HUES6 (cell line): Measurements from ENCODE around the gene EPHA6.

Experiments
- H3K27ac ChIP-seq: 2 replicates; pipeline ENCODE4 v1.7.0; 2013; ENCODE audit warnings: low read depth, mild to moderate bottlenecking, low read length, inconsistent platforms
- H3K27me3 ChIP-seq: 2 replicates; pipeline ENCODE4 v1.6.1; 2013; ENCODE audit warnings: low read length; ENCODE audit not compliant: control insufficient read depth, insufficient read depth
- H3K36me3 ChIP-seq: 2 replicates; pipeline ENCODE4 v1.6.1; 2013; ENCODE audit warnings: low read length; ENCODE audit not compliant: control insufficient read depth, insufficient read depth
- H3K4me1 ChIP-seq: 2 replicates; pipeline ENCODE4 v1.6.1; 2013; ENCODE audit warnings: low read length; ENCODE audit not compliant: control insufficient read depth, insufficient read depth
- H3K4me3 ChIP-seq: 2 replicates; pipeline ENCODE4 v1.5.1; 2013; ENCODE audit warnings: low read depth, low read length
- H3K9ac ChIP-seq: one replicate; pipeline ENCODE4 v1.6.1; 2013; ENCODE audit warnings: mild to moderate bottlenecking, low read length
- H3K9me3 ChIP-seq: 2 replicates; pipeline ENCODE4 v1.6.1; 2013; ENCODE audit warnings: low read depth, low read length; ENCODE audit not compliant: control insufficient read depth, insufficient read depth

Gene EPHA6

GRCh38 chr3:96813820-96814650 lies at the start of gene EPHA6:
Gene EPHA6 (plus strand): TSS chr3:96814594.
- Histone ChIP-seq H3K9ac (peak within 1 kb of the TSS; percentile 48), H3K4me3 (peak within 1 kb of the TSS; percentile 88), H3K27ac (no peak within 1 kb of the TSS)

DNA sequence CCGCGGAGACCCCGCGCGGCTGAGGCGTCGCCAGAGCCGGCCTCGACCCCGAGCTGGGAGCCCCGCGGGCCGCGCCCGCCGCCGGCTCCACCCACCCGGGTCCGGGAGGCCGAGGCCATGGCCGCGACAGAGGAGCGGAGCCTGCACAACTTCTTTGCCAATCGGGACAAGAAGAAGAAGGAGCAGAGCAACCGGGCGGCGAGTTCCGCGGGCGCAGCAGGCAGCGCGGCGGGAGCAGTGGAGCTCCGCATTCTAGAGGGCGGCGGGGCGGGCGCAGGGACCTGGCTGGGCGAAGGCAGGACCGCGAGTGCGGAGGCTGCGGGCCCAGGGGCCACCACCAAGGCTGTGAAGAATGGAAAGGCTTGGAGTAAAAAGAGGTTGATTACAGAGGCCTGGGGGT lies 37.6 kb upstream of the EPHA6 start:
- Histone ChIP-seq H3K9ac (no peak overlapping the region), H3K4me3 (no peak overlapping the region; the same call in 1 of the 2 replicates), H3K4me1 (no peaks in the 10 kb centered on the region), H3K36me3 (no peaks in the 10 kb centered on the region), H3K27ac (no peak overlapping the region), H3K27me3 (peaks cover 5% of the 10 kb centered on the region; the same call in 1 of the 2 replicates), H3K9me3 (peaks cover 15% of the 10 kb centered on the region)

More at GRCh38 chr3:96813820-96814650, at the start of gene EPHA6:
- peaks cover 59% of the 10 kb centered on the region for H3K27me3 ChIP-seq
- peaks cover 9% of the 10 kb centered on the region for H3K4me1 ChIP-seq
- H3K9me3 ChIP-seq: no peaks in the 10 kb centered on the region
- no peaks in the 10 kb centered on the region for H3K36me3 ChIP-seq

- no peak overlapping the region for H3K27ac ChIP-seq
- no peaks in the 10 kb centered on the region for H3K4me1 ChIP-seq
- peaks cover 11% of the 10 kb centered on the region for H3K9me3 ChIP-seq
- H3K4me3 ChIP-seq: no peak overlapping the region
- H3K36me3 ChIP-seq: no peaks in the 10 kb centered on the region
- peaks cover 5% of the 10 kb centered on the region; the same call in 1 of the 2 replicates for H3K27me3 ChIP-seq
- H3K9ac ChIP-seq: no peak overlapping the region
These were observed 34.6 kb upstream of the EPHA6 start for GRCh38 chr3:96779810-96780209.

GRCh38 chr3:96796101-96796500 lies 18.3 kb upstream of the EPHA6 start:
- no peaks in the 10 kb centered on the region for H3K9me3 ChIP-seq

GRCh38 chr3:96803870-96804269 lies 10.5 kb upstream of the EPHA6 start:
- Histone ChIP-seq H3K27me3 (no peaks in the 10 kb centered on the region), H3K9me3 (no peaks in the 10 kb centered on the region), H3K4me1 (peaks cover 10% of the 10 kb centered on the region), H3K36me3 (no peaks in the 10 kb centered on the region), H3K4me3 (no peak overlapping the region), H3K27ac (peak overlapping the region; percentile 34; the same call in 1 of the 2 replicates), H3K9ac (no peak overlapping the region)

More at GRCh38 chr3:96796101-96796500, 18.3 kb upstream of the EPHA6 start:
- no peaks in the 10 kb centered on the region for H3K27me3 ChIP-seq
- no peak overlapping the region for H3K9ac ChIP-seq
- H3K36me3 ChIP-seq: no peaks in the 10 kb centered on the region
- H3K27ac ChIP-seq: no peak overlapping the region
- H3K4me3 ChIP-seq: no peak overlapping the region
- no peaks in the 10 kb centered on the region for H3K4me1 ChIP-seq

DNA sequence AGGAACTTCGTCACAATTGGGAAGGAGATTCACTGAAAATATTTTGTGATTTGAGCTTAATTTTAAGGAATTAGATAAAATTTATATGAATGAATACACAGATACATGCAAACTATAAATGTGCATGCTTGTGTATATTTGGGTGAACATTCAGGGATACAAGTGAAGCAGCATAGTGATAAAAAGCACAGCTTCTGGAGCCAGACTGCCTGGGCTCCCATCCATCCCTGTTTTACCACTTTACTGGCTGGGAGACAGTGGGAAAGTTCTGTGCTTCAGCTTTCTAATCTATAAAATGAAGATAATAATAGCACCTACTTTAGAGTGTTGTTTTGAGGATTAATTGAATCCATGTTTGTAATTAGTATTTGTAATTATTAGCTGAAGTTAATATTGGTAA lies 8.1 kb upstream of the EPHA6 start:
- Histone ChIP-seq H3K27me3 (peaks cover 1% of the 10 kb centered on the region), H3K4me1 (peaks cover 10% of the 10 kb centered on the region), H3K9me3 (no peaks in the 10 kb centered on the region), H3K4me3 (no peak overlapping the region), H3K27ac (no peak overlapping the region), H3K36me3 (no peaks in the 10 kb centered on the region), H3K9ac (no peak overlapping the region)

DNA sequence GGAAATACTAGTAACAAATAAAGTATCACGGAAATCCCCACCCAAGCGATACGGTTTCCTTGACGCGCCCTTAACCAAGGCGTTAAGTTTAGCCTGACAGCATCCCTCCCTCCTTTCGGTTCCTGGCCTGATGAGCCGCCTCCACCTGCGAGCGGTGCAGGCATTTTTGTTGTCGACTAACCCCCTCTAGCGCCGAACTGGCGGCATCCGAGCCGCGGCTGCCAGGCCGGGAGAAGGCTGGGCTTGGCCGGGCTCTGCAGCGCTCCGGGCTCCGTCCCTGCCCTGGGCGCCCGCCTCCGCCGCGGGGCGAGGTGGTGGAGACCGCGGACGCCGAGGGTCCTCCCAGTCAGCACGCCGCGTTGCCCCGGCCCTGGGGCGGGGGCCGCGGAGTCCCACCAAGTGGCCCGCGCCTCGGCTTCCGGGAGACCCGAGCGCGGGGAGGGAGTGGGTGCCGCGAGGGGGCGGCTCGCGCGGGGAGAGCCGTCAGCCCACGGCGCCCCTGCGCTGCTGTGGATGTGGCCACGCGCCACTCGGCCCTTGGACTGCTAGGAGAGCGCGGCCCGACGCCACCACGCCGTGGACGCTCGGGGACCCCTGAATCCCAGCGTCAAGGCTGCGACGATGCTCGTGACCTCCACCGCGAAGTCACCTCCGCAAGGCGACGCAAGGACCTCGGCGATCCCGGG lies 1.1 kb upstream of the EPHA6 start:
- Histone ChIP-seq H3K36me3 (no peaks in the 10 kb centered on the region), H3K9me3 (no peaks in the 10 kb centered on the region), H3K4me1 (peaks cover 9% of the 10 kb centered on the region), H3K27ac (no peak overlapping the region), H3K4me3 (peak overlapping the region; percentile 88), H3K27me3 (peaks cover 59% of the 10 kb centered on the region), H3K9ac (peak overlapping the region; percentile 48)

DNA sequence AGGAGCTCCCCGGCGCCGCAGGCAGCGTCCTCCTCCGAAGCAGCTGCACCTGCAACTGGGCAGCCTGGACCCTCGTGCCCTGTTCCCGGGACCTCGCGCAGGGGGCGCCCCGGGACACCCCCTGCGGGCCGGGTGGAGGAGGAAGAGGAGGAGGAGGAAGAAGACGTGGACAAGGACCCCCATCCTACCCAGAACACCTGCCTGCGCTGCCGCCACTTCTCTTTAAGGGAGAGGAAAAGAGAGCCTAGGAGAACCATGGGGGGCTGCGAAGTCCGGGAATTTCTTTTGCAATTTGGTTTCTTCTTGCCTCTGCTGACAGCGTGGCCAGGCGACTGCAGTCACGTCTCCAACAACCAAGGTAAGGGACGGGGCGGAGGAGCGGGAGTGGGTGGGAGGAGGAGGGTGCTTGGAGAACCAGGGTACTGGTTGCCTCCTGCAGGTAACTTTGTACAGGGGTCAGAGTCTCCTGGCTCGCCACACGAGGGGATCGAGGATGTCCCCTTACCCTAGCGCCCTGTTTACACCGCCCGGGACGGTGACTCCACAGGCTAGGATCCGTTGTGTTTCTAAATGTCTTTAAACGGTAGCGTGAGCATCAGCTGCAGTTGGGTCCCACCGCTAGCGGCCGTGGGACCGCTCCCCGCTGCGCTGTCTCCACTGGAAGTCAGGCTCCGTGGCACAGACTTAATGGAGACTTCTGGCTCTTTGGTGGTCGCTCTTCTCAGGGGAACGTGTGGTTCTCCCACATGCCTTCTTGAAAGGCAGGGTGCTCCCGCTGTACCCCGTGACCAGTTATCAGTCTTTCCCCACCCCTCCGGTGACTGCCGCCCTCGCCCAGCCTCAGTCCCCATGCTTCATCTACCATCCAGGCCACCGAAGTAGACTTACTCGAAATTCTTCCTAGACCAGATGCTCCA lies 515 bp downstream of the EPHA6 start:
- Histone ChIP-seq H3K36me3 (no peaks in the 10 kb centered on the region), H3K4me3 (peak overlapping the region; percentile 88), H3K27me3 (peaks cover 59% of the 10 kb centered on the region), H3K4me1 (peaks cover 9% of the 10 kb centered on the region), H3K27ac (no peak overlapping the region), H3K9me3 (no peaks in the 10 kb centered on the region), H3K9ac (no peak overlapping the region)

- Histone ChIP-seq H3K4me3 (no peak overlapping the region), H3K27ac (no peak overlapping the region), H3K9ac (no peak overlapping the region), H3K27me3 (no peaks in the 10 kb centered on the region), H3K9me3 (no peaks in the 10 kb centered on the region), H3K36me3 (no peaks in the 10 kb centered on the region), H3K4me1 (no peaks in the 10 kb centered on the region; the same call in 1 of the 2 replicates)
These were observed 16.8 kb downstream of the EPHA6 start for GRCh38 chr3:96831175-96831574.

GRCh38 chr3:96833301-96833700 lies 18.9 kb downstream of the EPHA6 start:
- Histone ChIP-seq H3K4me3 (no peak overlapping the region), H3K9ac (no peak overlapping the region), H3K27ac (no peak overlapping the region), H3K36me3 (no peaks in the 10 kb centered on the region), H3K9me3 (no peaks in the 10 kb centered on the region), H3K4me1 (no peaks in the 10 kb centered on the region), H3K27me3 (no peaks in the 10 kb centered on the region)
